ENCODE results near the gene ARFGEF3.
"Not testable (repeated sequence)": the region's sequence is repeated elsewhere in the genome, so short reads cannot be mapped to it uniquely, and the experiment has no call there.

The ARFGEF3 gene

GRCh38 chr6:138277835-138278234 lies 116.1 kb downstream of the ARFGEF3 start:
- DNase-seq (ENCODE audit: low spot score) = no peak

- peak; percentile 63 for DNase-seq (ENCODE audit: low spot score)
Observed at GRCh38 chr6:138278326-138278725, 116.6 kb downstream of the ARFGEF3 start.

- DNase-seq (ENCODE audit: low spot score) = no peak
Observed at GRCh38 chr6:138285800-138286199, 124.1 kb downstream of the ARFGEF3 start.

GRCh38 chr6:138286698-138287097 lies 125.0 kb downstream of the ARFGEF3 start:
- DNase-seq (ENCODE audit: low spot score) = no peak

GRCh38 chr6:138287144-138287955 lies 125.6 kb downstream of the ARFGEF3 start:
- DNase-seq (ENCODE audit: low spot score) = peak; percentile 72

GRCh38 chr6:138288428-138289085 lies 126.8 kb downstream of the ARFGEF3 start:
- DNase-seq (ENCODE audit: low spot score) = not testable (repeated sequence)

GRCh38 chr6:138289739-138290138 lies 128.0 kb downstream of the ARFGEF3 start:
- peak; percentile 56 for DNase-seq (ENCODE audit: low spot score)

GRCh38 chr6:138290423-138290962 lies 128.8 kb downstream of the ARFGEF3 start:
- no peak for DNase-seq (ENCODE audit: low spot score)

- peak; percentile 30 for DNase-seq (ENCODE audit: low spot score)
Observed at GRCh38 chr6:138291036-138291848, 129.5 kb downstream of the ARFGEF3 start.

GRCh38 chr6:138291849-138292181 lies 130.1 kb downstream of the ARFGEF3 start:
- DNase-seq (ENCODE audit: low spot score) = peak; percentile 26

- no peak for DNase-seq (ENCODE audit: low spot score)
Observed at GRCh38 chr6:138292482-138292881, 130.7 kb downstream of the ARFGEF3 start.

- no peak for DNase-seq (ENCODE audit: low spot score)
Observed at GRCh38 chr6:138293428-138294395, 132.0 kb downstream of the ARFGEF3 start.

GRCh38 chr6:138296381-138296780 lies 134.6 kb downstream of the ARFGEF3 start:
- DNase-seq (ENCODE audit: low spot score) = no peak

GRCh38 chr6:138296786-138297185 lies 135.0 kb downstream of the ARFGEF3 start:
- DNase-seq (ENCODE audit: low spot score) = no peak

- DNase-seq (ENCODE audit: low spot score) = no peak
Observed at GRCh38 chr6:138297761-138298298, 136.1 kb downstream of the ARFGEF3 start.

- no peak for DNase-seq (ENCODE audit: low spot score)
Observed at GRCh38 chr6:138300469-138300868, 138.7 kb downstream of the ARFGEF3 start.

GRCh38 chr6:138302554-138302953 lies 140.8 kb downstream of the ARFGEF3 start:
- no peak for DNase-seq (ENCODE audit: low spot score)

GRCh38 chr6:138307352-138307751 lies 145.6 kb downstream of the ARFGEF3 start:
- no peak for DNase-seq (ENCODE audit: low spot score)

GRCh38 chr6:138307816-138308730 lies 146.3 kb downstream of the ARFGEF3 start:
- peak; percentile 43 for DNase-seq (ENCODE audit: low spot score)

- no peak for DNase-seq (ENCODE audit: low spot score)
Observed at GRCh38 chr6:138308731-138309110, 147.0 kb downstream of the ARFGEF3 start.

Data from iPS-NIHi11 (cell line).